RPMI8226 (cell line): Measurements from ENCODE around the gene ALPK3.

Experiments
- DNase-seq: peaks from one replicate; pipeline ENCODE4 v3.0.0-alpha.2; 2015

Gene ALPK3

GRCh38 chr15:84828086-84828908 is 11.1 kb downstream of the ALPK3 start:
- no peak for DNase-seq

- no peak for DNase-seq
These were observed 12.3 kb downstream of the ALPK3 start for GRCh38 chr15:84829428-84829827.

- DNase-seq: no peak
These were observed 12.9 kb downstream of the ALPK3 start for GRCh38 chr15:84830036-84830435.

- no peak for DNase-seq
These were observed 13.9 kb downstream of the ALPK3 start for GRCh38 chr15:84831028-84831427.

GRCh38 chr15:84831613-84832012 is 14.5 kb downstream of the ALPK3 start:
- no peak for DNase-seq

GRCh38 chr15:84832448-84833040 is 15.4 kb downstream of the ALPK3 start:
- DNase-seq: no peak

- DNase-seq: peak; percentile 42
These were observed 16.5 kb downstream of the ALPK3 start for GRCh38 chr15:84833447-84834228.

- DNase-seq: no peak
These were observed 17.2 kb downstream of the ALPK3 start for GRCh38 chr15:84834229-84834955.

GRCh38 chr15:84834969-84835368 is 17.8 kb downstream of the ALPK3 start:
- no peak for DNase-seq

GRCh38 chr15:84835661-84836337 is 18.6 kb downstream of the ALPK3 start:
- DNase-seq: no peak

GRCh38 chr15:84836844-84837243 is 19.7 kb downstream of the ALPK3 start:
- no peak for DNase-seq

GRCh38 chr15:84839714-84840113 is 22.6 kb downstream of the ALPK3 start:
- no peak for DNase-seq

GRCh38 chr15:84840255-84840654 is 23.1 kb downstream of the ALPK3 start:
- DNase-seq: no peak

- DNase-seq: peak; percentile 93
These were observed 23.7 kb downstream of the ALPK3 start for GRCh38 chr15:84840741-84841429.

- DNase-seq: peak; percentile 57
These were observed 25.6 kb downstream of the ALPK3 start for GRCh38 chr15:84842781-84843180.

GRCh38 chr15:84844964-84845363 is 27.8 kb downstream of the ALPK3 start:
- DNase-seq: no peak

GRCh38 chr15:84845631-84846030 is 28.5 kb downstream of the ALPK3 start:
- DNase-seq: peak; percentile 63

GRCh38 chr15:84846269-84846668 is 29.1 kb downstream of the ALPK3 start:
- no peak for DNase-seq

GRCh38 chr15:84847382-84847781 is 30.2 kb downstream of the ALPK3 start:
- DNase-seq: no peak

- DNase-seq: no peak
These were observed 35.1 kb downstream of the ALPK3 start for GRCh38 chr15:84852212-84852611.

GRCh38 chr15:84855136-84855535 is 38.0 kb downstream of the ALPK3 start:
- no peak for DNase-seq

- DNase-seq: no peak
These were observed 38.6 kb downstream of the ALPK3 start for GRCh38 chr15:84855765-84856164.
